Endometrial microvascular endothelial cells (primary cell): ENCODE data around the gene SYDE2. TPM values are rescaled to one million over a fixed set of nuclear protein-coding genes. Genes with fewer than 3 reads are reported as not detected.

Source experiments
- total RNA-seq: library from RNA; depleted of rRNA; stranded (reverse); fragments of >200 nt; gene quantifications from one replicate; pipeline ENCODE4 v1.2.3, GENCODE V29; 2015; ENCODE audit errors: inconsistent ontology term

SYDE2 gene
- total RNA-seq, 1 donor from 2014 or later: 2.6 TPM

Other genes starting within 250 kb of the SYDE2 start
- not detected for gene MCOLN2, start 203.9 kb downstream of the SYDE2 start, total RNA-seq
- not detected for gene MCOLN3, start 152.5 kb downstream of the SYDE2 start, total RNA-seq
- gene C1orf52, start 58.6 kb upstream of the SYDE2 start, total RNA-seq: 35.2 TPM
- gene BCL10, start 75.6 kb upstream of the SYDE2 start, total RNA-seq: 73.1 TPM